Astrocyte (in vitro differentiated cells and primary cell): ENCODE data around the gene CHIC2. TPM values are rescaled to one million over a fixed set of nuclear protein-coding genes. Genes with fewer than 3 reads are reported as not detected.
A peak's percentile ranks its signal among the peaks of the same experiment; 100 is the strongest.

Experiments
- DNase-seq: peaks from one replicate; pipeline ENCODE4 v3.0.0-alpha.2; 2010; ENCODE audit warnings: low read depth
- FAIRE-seq: peaks from 2 replicates; lab custom pipeline; 2011; peaks lifted over from hg19 to GRCh38; lab: Jason Lieb, UNC
- H2AFZ ChIP-seq: 2 replicates; pipeline ENCODE4 v1.6.0; 2012; ENCODE audit warnings: low read depth, low read length, inconsistent platforms
- H3K27ac ChIP-seq: 2 replicates; pipeline ENCODE4 v1.5.1; 2011; ENCODE audit warnings: low read depth, low read length, inconsistent platforms
- H3K27me3 ChIP-seq: 2 replicates; pipeline ENCODE4 v1.6.0; 2011; ENCODE audit warnings: low read length, inconsistent platforms; ENCODE audit not compliant: insufficient read depth
- H3K36me3 ChIP-seq: 2 replicates; pipeline ENCODE4 v1.5.1; 2011; ENCODE audit warnings: low read length, inconsistent platforms; ENCODE audit not compliant: insufficient read depth
- H3K4me1 ChIP-seq: 2 replicates; pipeline ENCODE4 v1.5.1; 2011; ENCODE audit warnings: low read length, inconsistent platforms; ENCODE audit not compliant: insufficient read depth
- H3K4me2 ChIP-seq: 2 replicates; pipeline ENCODE4 v1.6.0; 2012; ENCODE audit warnings: low read length, inconsistent platforms
- H3K4me3 ChIP-seq: 2 replicates; pipeline ENCODE4 v1.5.1; 2011; ENCODE audit warnings: low read depth, mild to moderate bottlenecking, low read length, inconsistent platforms; ENCODE audit not compliant: insufficient read depth
- H3K79me2 ChIP-seq: 2 replicates; pipeline ENCODE4 v1.6.0; 2012; ENCODE audit warnings: mild to moderate bottlenecking, low read length, inconsistent platforms; ENCODE audit not compliant: insufficient read depth
- H3K9ac ChIP-seq: 2 replicates; pipeline ENCODE4 v1.6.0; 2012; ENCODE audit warnings: mild to moderate bottlenecking, low read length, inconsistent platforms
- H3K9me3 ChIP-seq: 2 replicates; pipeline ENCODE4 v1.5.1; 2012; ENCODE audit warnings: low read depth, mild to moderate bottlenecking, low read length, inconsistent platforms; ENCODE audit not compliant: insufficient read depth
- H4K20me1 ChIP-seq: 2 replicates; pipeline ENCODE4 v1.6.0; 2012; ENCODE audit warnings: low read length, inconsistent platforms; ENCODE audit not compliant: insufficient read depth
- H3K27ac Mint-ChIP-seq: one replicate; pipeline ENCODE4 v1.8.0; 2021; ENCODE audit warnings: mild to moderate bottlenecking, mixed read lengths; ENCODE audit not compliant: unreplicated experiment
- H3K27me3 Mint-ChIP-seq: one replicate; pipeline ENCODE4 v1.8.0; 2021; ENCODE audit warnings: low read depth, mixed read lengths; ENCODE audit not compliant: unreplicated experiment
- H3K36me3 Mint-ChIP-seq: one replicate; pipeline ENCODE4 v1.8.0; 2021; ENCODE audit warnings: low read depth, mixed read lengths; ENCODE audit not compliant: unreplicated experiment
- H3K4me1 Mint-ChIP-seq: one replicate; pipeline ENCODE4 v1.8.0; 2021; ENCODE audit warnings: low read depth, mixed read lengths; ENCODE audit not compliant: unreplicated experiment
- H3K4me3 Mint-ChIP-seq: one replicate; pipeline ENCODE4 v1.8.0; 2021; ENCODE audit warnings: mild to moderate bottlenecking, moderate library complexity, mixed read lengths; ENCODE audit not compliant: unreplicated experiment
- H3K9me3 Mint-ChIP-seq: one replicate; pipeline ENCODE4 v1.8.0; 2021; ENCODE audit warnings: mild to moderate bottlenecking, mixed read lengths; ENCODE audit not compliant: unreplicated experiment
- CTCF ChIP-seq: IDR thresholded peaks from 2 replicates; pipeline ENCODE4 v1.5.1; 2011; ENCODE audit warnings: low read depth, mild to moderate bottlenecking, inconsistent platforms, low read length, moderate library complexity; ENCODE audit not compliant: insufficient read depth
- EZH2 ChIP-seq: IDR thresholded peaks from 2 replicates; pipeline ENCODE4 v1.6.1; 2012; ENCODE audit warnings: mild to moderate bottlenecking, low read length, inconsistent platforms; ENCODE audit not compliant: insufficient read depth
- total RNA-seq: library from RNA; stranded (reverse); gene quantifications from 2 replicates; pipeline ENCODE4 v1.2.1, GENCODE V29; 2021

The CHIC2 gene
- total RNA-seq, 1 donor from 2014 or later = 38.2 TPM

GRCh38 chr4:54041100-54041499 lies 23.3 kb downstream of the CHIC2 start:
- Mint-ChIP-seq H3K4me3 (no peak overlapping the region), H3K27ac (no peak overlapping the region), H3K27me3 (no peaks in the 10 kb centered on the region), H3K4me1 (peaks cover 2% of the 10 kb centered on the region), H3K36me3 (peaks cover 23% of the 10 kb centered on the region), H3K9me3 (no peaks in the 10 kb centered on the region)
- H3K27me3 ChIP-seq = no peaks in the 10 kb centered on the region
- peaks cover 3% of the 10 kb centered on the region for H3K36me3 ChIP-seq
- DNase-seq (no peak), FAIRE-seq (peak; percentile 90)
- no peaks in the 10 kb centered on the region for H3K4me1 ChIP-seq
- no peaks in the 10 kb centered on the region for H3K9me3 ChIP-seq
- H3K9ac ChIP-seq = no peak overlapping the region
- TF ChIP-seq CTCF (no peak), EZH2 (no peak)
- no peak overlapping the region for H2AFZ ChIP-seq
- H4K20me1 ChIP-seq = peaks cover 47% of the 10 kb centered on the region
- H3K4me3 ChIP-seq = no peak overlapping the region
- H3K79me2 ChIP-seq = peaks cover 24% of the 10 kb centered on the region
- no peak overlapping the region for H3K4me2 ChIP-seq
- H3K27ac ChIP-seq = no peak overlapping the region

GRCh38 chr4:54038056-54038455 lies 26.3 kb downstream of the CHIC2 start:
- Histone ChIP-seq H3K4me1 (no peaks in the 10 kb centered on the region), H3K4me2 (no peak overlapping the region), H3K79me2 (peaks cover 23% of the 10 kb centered on the region), H2AFZ (no peak overlapping the region), H3K9ac (no peak overlapping the region), H3K4me3 (no peak overlapping the region), H4K20me1 (peaks cover 46% of the 10 kb centered on the region), H3K27me3 (no peaks in the 10 kb centered on the region), H3K36me3 (peaks cover 3% of the 10 kb centered on the region), H3K27ac (no peak overlapping the region), H3K9me3 (no peaks in the 10 kb centered on the region)
- Mint-ChIP-seq H3K9me3 (no peaks in the 10 kb centered on the region), H3K27me3 (no peaks in the 10 kb centered on the region), H3K4me1 (peaks cover 2% of the 10 kb centered on the region), H3K36me3 (peaks cover 14% of the 10 kb centered on the region), H3K27ac (no peak overlapping the region), H3K4me3 (no peak overlapping the region)
- FAIRE-seq = peak; percentile 9
- DNase-seq = no peak
- TF ChIP-seq EZH2 = no peak
- TF ChIP-seq CTCF = no peak

- H3K4me2 ChIP-seq = no peak overlapping the region
- H3K79me2 ChIP-seq = peaks cover 13% of the 10 kb centered on the region
- FAIRE-seq = peak; percentile 69
Observed at GRCh38 chr4:54036184-54036583, 28.2 kb downstream of the CHIC2 start.

More at GRCh38 chr4:54036184-54036583, 28.2 kb downstream of the CHIC2 start:
- peaks cover 40% of the 10 kb centered on the region for H4K20me1 ChIP-seq
- H3K27ac ChIP-seq = no peak overlapping the region
- no peak for TF ChIP-seq EZH2
- H3K4me3 ChIP-seq = no peak overlapping the region
- Mint-ChIP-seq H3K27me3 (no peaks in the 10 kb centered on the region), H3K4me1 (peaks cover 7% of the 10 kb centered on the region), H3K36me3 (peaks cover 12% of the 10 kb centered on the region), H3K4me3 (no peak overlapping the region), H3K27ac (no peak overlapping the region), H3K9me3 (no peaks in the 10 kb centered on the region)
- DNase-seq = no peak
- H3K9ac ChIP-seq = no peak overlapping the region
- H3K27me3 ChIP-seq = no peaks in the 10 kb centered on the region
- H3K36me3 ChIP-seq = peaks cover 3% of the 10 kb centered on the region
- H3K9me3 ChIP-seq = no peaks in the 10 kb centered on the region
- no peaks in the 10 kb centered on the region for H3K4me1 ChIP-seq
- no peak overlapping the region for H2AFZ ChIP-seq
